NCI-H2081 treated with DMSO at 0.1 percent for 48 hours (cell line): ENCODE results near the gene ARHGDIA.

Experiments
- DNase-seq: peaks from one replicate; lab custom pipeline; 2025; lab: John Stamatoyannopoulos, UW

The ARHGDIA gene

DNA sequence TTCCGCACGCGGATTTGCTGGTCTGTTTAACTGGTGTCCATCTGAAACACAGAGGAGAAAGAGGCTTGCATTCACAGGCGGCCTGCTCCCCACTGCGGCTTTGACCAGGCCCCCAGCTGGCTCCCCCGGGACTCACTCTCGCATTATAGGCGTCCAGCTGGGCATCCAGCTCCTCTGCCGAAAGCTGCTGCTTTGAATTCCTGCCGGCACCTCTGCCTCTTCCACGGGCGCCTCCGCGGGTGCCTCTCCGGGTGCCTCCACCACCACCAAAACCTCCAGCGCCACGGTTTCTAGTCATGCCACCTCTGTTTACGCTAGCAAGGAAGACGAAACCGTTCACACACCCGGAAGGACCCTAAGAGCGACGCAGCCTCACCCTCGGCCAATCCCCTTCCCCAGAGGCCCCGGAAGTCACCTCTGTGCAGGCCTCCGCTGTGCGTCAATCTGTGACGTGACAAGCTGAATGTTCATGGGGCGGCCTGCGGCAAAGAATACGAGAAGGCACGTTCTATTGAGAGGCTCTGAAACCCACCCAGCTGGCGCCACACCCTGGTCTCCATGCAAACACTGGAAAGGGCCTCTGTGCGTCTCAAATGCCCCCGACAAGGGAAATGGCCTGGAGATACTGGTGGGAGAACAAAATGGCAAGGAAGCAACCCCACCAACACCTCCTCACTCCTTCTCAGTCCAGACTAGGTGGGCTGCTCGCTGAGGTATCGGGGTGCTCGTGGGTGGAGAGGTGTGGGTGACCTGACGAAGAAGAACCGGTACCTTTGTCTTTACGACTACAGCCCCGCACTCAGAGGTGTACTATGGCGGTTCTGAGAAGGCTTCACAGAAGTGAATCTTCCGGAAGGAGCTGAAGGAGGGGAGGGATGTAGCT lies 17.2 kb upstream of the ARHGDIA start:
- no peak for DNase-seq

DNA sequence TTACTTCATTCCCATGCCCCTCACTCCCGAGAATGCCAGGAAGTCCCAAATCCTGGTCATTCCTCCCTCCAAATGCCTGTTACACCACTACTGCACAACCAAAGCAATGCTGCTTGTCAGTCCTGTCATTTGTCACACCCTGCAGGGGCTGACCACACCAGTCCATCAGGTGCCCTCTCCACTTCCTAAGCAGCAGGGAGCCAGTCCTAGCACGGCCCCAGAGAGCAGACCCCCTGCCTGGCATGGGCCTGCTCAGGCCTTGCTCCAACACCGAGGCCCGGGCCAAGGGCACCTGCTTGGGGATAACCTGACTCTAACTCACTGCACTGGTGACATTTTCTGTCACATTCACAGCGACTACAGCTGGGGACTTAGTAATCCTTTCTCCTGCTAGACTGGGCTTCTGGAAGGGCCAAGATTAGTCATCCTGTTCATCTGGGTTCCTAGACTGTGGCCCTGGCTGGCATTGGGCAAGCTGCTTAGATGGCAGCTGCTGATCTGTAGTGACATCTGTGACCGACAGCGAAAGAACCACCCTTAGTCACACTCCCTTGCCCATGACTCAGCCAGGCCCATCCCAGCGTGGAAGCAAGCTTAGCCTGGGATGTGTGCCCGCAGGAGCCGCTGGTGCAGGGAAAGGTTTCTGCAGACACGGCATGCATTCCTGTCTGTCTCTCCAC lies 14.9 kb upstream of the ARHGDIA start:
- no peak for DNase-seq

DNA sequence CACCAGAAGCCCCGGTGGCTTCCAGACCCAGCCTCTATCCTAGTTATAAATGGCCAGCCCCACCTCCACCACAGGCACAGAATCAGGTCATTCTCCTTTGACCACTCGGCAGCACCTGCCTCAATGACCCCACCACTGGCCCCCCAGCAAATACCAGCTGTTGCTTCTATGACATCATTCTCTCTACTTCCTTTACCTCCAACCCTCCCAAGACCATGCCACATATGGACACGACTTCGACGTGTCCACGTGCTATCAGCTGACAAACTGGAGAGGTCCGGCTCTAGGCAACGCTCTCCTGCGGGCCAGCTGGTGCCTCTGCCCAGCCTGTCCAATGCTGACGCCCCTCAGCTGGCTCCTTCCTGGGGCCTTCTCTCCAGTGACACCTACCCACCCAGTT lies 14.3 kb upstream of the ARHGDIA start:
- DNase-seq = no peak

DNA sequence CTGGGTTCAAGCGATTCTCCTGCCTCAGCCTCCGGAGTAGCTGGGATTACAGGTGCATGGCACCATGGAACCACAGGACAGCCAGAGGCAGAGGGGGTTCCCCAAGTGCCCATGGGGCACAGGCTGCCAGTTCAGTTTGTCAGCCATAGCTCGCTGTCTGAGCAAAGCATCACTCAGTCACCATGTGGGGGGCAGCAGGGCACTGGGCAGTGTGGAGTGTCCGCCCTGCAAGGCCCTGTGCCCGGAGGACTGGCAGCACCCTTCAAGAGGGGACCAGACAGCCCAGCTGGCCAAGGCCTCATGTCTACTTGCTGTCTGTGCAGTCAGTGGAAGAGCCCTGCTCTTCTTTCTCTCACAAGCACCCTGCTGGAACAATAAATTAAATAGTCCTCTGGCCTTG lies 13.8 kb upstream of the ARHGDIA start:
- no peak for DNase-seq

DNA sequence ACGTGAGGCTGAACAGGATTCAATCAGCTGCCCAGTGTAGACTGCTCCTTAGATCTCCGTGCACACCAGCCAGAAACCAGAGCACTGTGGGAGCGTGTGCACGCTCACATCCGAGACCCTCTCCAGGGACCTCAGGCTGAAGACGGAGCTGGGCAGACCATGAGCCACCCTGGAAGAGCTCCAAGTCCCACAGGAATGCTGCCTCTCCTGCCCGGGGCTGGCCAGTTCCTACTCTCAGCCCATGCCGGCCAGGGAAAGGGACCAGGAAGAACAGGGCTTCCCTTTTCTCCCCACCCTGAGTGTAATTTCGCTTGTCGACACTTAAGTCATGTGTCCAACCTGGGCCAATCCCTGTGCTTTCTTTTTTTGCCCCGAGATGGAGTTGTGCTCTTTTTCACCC lies 13.4 kb upstream of the ARHGDIA start:
- DNase-seq = no peak

DNA sequence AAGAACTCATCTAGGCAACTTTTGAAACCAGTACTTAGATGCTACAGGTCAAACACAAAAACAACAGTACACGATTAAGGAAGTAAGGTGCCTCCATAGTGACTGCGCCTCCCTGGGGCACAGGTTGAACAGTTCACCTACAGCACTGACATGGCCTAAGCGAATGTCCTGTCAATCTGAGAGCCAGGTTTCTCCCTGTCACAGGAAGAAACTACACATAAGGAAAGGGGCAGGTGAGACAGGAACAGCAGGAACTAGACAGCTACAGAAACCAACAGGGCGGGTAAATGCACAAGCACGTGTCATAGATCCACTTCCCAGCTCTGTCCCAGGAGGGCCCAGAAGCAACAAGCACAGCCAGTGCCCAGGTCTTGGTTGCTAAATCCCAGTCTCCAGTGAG lies 8.0 kb upstream of the ARHGDIA start:
- no peak for DNase-seq

DNA sequence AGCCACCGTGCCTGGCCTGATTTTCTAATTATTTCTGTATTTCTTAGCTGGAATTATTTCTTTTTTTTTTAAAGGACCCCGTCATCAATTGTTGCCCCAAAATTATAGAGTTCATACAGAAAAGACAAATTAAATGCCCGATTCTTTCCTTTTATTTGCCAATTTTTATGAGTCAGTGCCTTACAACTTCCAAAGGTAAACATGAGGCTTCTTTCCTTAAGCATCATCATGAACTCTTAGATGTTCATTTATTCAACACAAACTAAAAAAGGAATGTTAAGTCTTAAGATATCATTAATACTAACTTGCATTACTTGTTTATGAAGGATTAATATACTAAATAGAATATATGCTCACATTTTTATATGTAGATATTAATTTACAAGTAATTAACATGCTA lies 7.2 kb upstream of the ARHGDIA start:
- no peak for DNase-seq

DNA sequence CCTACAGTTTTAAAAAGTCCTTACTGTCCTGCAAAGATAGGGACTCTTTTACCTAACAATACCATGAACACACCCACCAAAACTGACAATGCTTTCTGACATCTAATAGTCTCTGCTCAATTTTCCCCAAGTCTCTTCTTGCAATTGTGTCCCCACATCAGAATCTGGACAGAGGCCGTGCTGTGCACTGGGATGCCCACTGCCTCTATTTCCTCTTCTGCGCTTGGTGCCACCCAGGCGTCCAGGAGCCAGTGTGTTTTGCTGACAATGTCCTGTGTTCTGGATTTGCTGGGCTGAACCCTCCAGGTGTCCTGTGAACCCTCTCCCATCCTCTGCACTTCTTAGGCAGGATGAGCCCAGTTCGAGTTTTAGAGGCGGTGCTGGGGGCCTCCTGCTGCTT lies 6.4 kb upstream of the ARHGDIA start:
- no peak for DNase-seq

DNA sequence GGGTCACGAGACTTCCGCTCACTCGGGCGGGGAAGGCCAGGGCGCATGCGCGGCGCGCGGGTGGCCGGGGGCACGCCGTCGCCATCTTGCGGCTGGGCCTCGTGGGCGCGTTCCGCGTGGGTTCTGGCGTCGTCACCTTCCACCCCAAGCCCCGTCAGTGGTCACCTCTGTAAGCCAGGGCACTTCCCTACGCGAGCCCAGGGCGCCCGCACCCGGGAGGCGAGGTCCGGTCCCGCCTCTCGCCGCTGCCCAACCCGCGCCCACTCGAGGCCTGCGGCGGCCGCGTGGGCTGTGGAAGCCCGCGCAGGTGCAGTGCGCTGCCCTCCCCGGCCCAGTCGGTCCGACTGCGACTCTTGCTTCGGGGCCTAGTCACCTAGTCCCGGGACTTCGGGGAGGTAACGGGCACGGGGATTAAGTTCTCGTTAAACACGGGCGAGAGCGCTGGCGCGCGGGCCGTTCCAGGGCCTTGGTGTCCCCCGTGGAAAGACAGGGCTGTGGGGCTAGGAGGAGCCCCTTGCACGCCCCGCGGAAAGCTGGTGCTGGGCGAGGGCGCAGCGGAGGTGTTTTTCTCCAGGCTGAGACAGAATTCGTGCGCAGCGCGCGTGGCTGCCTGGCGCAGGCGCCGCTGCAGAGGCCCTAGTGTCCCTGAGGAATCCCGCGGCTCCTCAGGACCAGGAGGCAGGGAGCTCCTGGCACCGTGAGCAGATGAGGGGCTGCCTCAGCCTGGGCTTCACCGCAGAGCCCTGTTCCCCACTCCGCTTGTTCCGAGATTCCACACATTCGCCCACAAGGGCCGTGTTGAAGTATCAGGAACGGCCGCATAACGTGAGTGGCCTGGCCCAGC lies 472 bp upstream of the ARHGDIA start:
- DNase-seq = peak; percentile 25

DNA sequence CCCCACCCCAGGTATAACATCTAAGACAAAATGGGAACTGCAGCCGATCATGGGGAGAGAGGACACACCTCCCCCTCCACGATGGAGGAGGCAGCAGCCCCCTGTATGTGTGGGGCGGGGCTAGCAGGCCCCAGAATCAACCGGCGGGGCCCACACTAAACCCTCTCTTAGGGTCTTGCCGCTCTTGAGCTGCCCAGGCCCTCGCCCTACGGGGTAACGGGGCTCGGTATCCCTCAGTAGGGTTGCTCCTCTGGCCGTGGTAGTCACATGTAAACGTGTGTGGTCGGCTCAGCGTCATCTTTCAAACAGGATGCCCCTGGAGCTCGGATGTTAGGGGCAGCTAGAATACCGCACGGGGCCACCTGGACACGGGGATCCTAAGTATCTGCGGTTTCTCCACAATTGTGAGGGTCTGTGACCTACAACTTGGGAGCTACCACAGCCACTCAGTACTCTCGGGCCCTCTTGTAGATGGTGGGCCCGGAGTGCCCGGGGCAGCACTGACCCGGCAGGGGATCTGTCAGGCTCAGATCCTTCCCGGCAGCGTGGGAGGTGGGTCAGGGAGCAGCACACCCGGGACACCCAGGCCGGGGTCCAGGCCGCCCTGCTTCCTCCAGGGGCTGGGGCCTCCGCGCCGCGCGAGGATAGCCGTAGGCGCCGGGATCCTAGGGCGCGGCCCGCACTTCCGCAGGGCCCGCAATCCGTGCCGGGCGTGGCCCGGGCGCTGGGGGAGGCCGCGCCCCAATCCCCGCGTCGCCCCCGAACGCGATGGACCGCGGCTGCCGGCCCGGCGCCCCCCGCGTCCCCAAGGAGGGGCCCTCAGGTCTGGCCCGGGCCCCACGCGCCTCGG lies 781 bp downstream of the ARHGDIA start:
- no peak for DNase-seq

DNA sequence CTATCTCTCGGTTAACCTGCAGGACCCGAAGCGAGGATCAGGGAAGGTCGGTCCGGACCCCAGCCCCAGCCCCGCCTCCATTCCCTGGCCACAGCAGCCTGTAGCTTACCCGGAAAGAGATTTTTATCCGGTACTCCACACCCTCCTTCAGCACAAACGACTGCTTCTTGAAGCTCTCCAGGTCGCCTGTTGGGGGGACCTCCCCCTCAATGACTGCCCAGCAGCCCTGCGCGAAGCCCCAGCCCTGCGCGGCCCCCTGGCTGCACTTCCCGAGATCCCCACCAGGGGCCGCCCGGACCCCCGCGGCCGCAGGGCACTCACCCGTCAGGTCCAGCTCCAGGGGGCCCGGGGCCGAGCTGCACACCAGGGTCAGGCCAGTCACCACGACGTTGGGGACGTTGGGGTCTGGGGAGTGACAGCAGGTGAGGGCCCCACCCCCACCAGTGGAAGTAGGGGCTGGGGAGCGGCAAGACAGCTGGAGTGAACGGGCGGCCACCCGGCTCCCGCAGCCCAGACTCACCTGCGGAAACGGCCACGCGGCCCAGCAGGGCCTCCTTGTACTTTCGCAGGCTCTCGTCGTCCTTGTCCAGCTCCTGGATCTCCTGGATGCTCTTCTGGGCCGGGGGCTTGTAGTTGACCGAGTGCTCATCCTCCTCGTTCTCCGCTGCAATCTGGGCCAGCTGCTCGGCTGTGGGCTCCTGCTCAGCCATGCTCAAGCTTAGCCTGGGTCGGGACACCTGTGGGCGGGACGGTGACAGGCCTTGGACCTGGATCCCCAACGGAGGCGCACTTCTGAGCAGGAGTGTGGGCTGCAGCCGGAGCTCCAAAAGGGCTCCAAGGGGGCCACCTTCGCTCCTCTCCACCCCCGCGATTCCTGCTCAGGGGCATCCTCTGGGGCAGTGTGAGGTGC lies 1.7 kb downstream of the ARHGDIA start:
- DNase-seq = no peak

DNA sequence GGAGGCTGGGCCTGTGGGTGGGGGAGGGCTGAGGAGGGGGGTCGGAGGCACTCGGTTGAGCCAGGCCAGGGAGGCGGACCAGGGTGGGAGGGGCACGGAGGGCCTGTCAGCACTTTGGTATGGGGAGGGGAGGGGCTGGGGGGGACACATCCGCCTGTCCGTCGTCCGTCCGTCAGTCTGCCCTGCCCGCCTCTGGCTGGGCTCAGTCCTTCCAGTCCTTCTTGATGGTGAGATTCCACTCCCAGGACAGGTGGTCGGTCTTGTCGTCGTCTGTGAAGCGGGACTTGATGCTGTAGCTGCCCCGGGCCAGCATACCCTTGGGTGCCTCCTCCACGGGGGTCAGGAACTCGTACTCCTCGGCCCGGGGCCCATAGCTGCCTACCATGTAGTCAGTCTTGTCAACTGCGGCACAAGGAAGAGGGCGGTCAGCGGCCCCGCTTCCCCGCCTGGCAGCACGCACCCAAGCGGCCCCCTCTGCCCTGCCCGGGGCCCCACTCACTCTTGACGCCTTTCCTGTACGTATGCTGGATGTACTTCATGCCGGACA lies 2.4 kb downstream of the ARHGDIA start:
- DNase-seq = no peak

DNA sequence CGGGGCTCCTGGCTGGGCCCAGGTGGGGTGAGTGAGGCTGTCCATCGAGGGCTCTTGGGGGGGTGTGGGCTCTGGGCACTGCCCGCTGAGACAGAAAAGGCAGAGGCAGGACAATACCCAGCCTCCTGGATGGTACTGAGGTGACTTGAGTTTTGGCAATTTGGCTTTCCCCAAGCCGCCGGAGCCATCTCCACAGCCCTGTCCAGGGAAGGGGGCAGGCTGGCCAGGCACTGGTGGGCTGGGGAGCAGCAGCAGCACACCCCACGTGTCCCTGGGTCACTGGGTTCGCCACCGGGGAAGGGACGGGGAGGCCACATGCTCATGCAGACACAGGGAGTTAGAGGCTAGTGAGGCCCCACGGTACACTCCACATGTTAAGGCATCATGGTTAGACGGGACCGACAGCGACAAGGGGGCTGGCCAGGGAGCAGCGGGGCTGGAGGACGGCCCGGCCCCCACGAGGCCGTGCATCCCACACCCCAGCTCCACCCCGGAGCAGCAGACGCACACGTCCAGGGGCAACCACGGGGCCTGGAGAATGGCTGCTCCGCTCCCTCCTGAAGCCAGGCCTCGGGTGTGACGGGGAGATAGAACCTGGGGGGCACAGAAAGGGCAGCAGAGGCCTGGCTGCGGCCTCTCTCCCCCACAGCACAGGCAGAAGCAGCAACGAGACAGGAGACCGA lies 3.0 kb downstream of the ARHGDIA start:
- DNase-seq = no peak

DNA sequence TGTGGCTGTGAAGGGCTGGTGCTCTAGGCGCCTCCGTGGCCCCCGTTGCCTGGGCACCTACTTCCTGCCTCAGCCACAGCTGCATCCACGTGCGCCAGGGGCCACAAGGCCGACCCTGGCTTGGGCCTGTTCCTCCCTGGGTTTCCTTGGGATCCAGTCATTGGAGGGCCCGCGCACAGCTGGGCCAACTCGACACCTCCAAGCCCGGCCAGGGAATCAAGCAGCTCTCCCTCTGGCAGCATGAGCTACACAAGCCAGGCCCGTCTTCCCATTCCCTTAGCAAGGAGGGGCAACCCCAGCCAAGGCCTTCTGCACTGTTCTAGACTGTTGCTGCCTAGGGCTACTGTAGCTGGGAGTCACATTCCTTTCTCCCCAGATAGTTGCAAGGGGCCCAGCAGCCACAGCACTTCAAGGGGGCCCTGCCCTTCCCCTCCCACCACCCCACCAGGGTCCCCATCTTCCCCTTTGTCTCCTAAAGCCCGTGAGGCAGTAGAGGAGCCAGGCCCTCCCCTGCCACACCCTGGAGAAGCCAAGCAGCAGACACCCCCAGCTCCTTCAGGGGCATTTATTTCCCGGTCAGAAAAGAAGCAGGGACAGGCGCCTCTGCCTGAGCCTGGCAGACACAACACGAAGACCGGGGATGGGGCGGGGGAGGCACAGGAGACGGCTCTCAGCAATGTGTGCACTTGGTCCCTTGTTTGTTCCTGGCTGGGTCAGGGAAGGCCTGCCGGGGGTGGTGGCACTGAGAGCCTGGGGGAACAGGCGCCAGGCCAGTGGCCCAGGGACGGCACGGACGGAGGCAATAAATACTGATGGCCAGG lies 3.8 kb downstream of the ARHGDIA start:
- DNase-seq = no peak

DNA sequence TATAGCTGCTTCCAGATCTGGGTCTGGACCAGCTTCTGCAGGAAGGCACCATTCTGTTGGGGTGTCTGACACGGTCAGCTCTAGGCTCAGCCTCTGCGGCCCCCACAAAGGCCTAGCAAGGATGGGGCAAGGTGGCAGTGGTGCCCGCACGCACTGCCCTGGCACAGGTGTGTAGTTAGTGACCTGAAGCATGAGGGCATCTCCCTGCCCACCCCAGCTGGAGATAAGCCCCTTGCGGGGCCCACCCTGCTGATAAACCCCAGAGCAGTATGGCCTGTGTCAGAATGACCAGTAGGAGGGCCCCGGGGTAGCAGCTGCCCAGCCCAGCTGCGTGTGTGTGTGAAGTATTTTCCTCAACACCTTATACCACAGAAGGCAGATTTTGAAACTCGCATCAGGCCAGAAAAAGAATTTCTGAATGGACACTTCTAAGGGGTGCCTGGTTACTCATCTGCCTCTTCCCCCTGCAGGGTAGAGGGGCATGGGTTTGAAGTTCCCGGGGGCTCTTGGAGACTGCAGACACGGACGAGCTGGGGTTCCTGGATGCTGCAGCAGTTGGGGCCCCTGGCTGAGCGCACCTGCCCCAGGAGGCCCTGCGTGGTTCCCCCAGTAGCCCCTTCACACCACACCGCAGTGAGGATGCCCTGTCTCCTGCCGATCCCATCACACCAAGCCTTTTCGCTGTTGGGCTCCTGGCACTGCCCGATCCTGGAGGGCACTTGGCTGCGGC lies 4.5 kb downstream of the ARHGDIA start:
- DNase-seq = no peak

DNA sequence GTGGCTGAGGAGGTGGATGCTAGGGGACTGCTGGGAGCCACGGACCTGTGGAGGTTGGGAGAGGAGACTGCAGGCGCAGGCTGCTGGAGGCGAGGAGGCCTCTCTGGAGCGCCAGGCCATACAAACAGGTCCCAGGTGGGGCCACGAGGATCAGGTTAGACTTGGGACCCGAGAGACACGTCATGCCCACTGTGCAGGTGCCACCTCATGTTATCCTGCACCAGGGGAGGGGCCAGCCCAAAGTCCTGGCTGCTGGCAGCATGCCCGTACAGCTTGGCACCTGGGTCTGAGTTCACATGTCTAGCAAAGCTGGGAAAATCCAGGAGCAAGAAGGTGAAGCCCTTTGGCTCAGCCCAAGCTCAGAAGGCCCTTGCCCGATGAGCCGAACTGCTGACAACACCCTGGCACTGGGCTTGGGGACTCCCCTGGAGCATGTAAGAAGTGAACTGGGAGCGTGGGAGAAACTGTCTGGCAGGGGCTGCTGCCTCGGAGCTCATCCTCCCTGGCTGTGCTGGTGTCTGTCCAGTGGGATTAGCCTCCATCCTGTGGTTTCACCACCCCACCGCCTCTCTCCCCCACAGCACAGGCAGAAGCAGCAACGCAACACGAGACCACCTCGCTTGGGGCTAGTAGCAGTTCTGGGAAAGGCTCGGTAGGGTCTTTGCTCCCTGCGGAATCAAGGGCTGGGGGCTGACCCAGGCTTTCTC lies 5.3 kb downstream of the ARHGDIA start:
- DNase-seq = no peak

DNA sequence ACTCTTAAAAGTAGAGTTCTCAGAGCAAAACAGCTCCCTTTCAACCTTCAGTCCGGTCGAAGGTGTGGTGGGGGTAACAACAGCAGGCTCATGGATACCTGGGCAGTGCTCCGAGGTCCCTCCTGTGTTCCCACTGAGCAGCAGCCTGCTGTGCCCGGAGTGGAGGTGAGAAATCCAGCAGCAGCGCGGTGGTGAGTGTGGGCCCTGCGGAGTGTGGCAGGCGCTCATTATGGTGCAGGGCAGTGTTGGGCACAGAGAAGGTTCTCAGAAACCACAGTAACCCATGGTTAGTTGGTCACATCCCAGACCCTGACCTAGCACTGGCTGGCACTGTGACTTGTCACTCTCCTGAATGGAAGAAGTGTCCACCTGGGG lies 5.8 kb downstream of the ARHGDIA start:
- DNase-seq = no peak
